MM.1S (cell line): Measurements from ENCODE around the gene ARMS2.

Experiments
- DNase-seq: peaks from one replicate; pipeline ENCODE4 v3.0.0-alpha.2; 2015
- H2AFZ ChIP-seq: fragments of 300-600 bp; sonication (generic); 2 replicates; pipeline ENCODE4 v1.6.0; 2016; ENCODE audit warnings: antibody characterized with exemption, low read length
- H3F3A ChIP-seq: fragments of 300-600 bp; sonication (generic); 2 replicates; pipeline ENCODE4 v1.6.1; 2016; ENCODE audit warnings: mild to moderate bottlenecking, antibody characterized with exemption, low read length, moderate library complexity, mixed read lengths; ENCODE audit not compliant: insufficient read depth
- H3K27ac ChIP-seq: fragments of 300-600 bp; sonication (generic); 2 replicates; pipeline ENCODE4 v1.5.1; 2016; ENCODE audit warnings: mild to moderate bottlenecking, low read length
- H3K27me3 ChIP-seq: fragments of 300-600 bp; sonication (generic); replicated peaks from 2 replicates; pipeline ENCODE4 v1.6.0; 2016; ENCODE audit warnings: low read length; ENCODE audit not compliant: insufficient read depth
- H3K36me3 ChIP-seq: fragments of 300-600 bp; sonication (generic); replicated peaks from 2 replicates; pipeline ENCODE4 v1.6.1; 2016; ENCODE audit warnings: mild to moderate bottlenecking, low read length, mixed read lengths; ENCODE audit not compliant: insufficient read depth
- H3K4me1 ChIP-seq: fragments of 300-600 bp; sonication (generic); 2 replicates; pipeline ENCODE4 v1.6.1; 2016; ENCODE audit warnings: low read length, mixed read lengths
- H3K4me2 ChIP-seq: fragments of 300-600 bp; sonication (generic); 2 replicates; pipeline ENCODE4 v1.6.0; 2016; ENCODE audit warnings: low read depth, low read length
- H3K4me3 ChIP-seq: fragments of 300-600 bp; sonication (generic); 2 replicates; pipeline ENCODE4 v1.5.1; 2016; ENCODE audit warnings: low read length, mixed read lengths
- H3K79me2 ChIP-seq: fragments of 300-600 bp; sonication (generic); 2 replicates; pipeline ENCODE4 v1.6.1; 2016; ENCODE audit warnings: mixed run types, low read length, mixed read lengths
- H3K9ac ChIP-seq: fragments of 300-600 bp; sonication (generic); 2 replicates; pipeline ENCODE4 v1.6.1; 2016; ENCODE audit warnings: low read length, mixed read lengths
- H3K9me2 ChIP-seq: fragments of 300-600 bp; sonication (generic); replicated peaks from 2 replicates; pipeline ENCODE4 v1.6.1; 2016; ENCODE audit warnings: mild to moderate bottlenecking, low read length, mixed read lengths; ENCODE audit not compliant: insufficient read depth
- H3K9me3 ChIP-seq: fragments of 300-600 bp; sonication (generic); replicated peaks from 2 replicates; pipeline ENCODE4 v1.6.1; 2016; ENCODE audit warnings: mild to moderate bottlenecking, low read length, mixed read lengths; ENCODE audit not compliant: insufficient read depth
- H4K20me1 ChIP-seq: fragments of 300-600 bp; sonication (generic); 2 replicates; pipeline ENCODE4 v1.6.1; 2016; ENCODE audit warnings: mild to moderate bottlenecking, low read length, moderate library complexity, mixed read lengths; ENCODE audit not compliant: insufficient read depth
- EZH2 ChIP-seq: fragments of 300-600 bp; sonication (generic); optimal IDR thresholded peaks from 2 replicates; pipeline ENCODE3; 2017; ENCODE audit warnings: low read depth, mild to moderate bottlenecking, antibody characterized with exemption, low read length, mixed read lengths
- EZH2phosphoT487 ChIP-seq: fragments of 300-600 bp; sonication (generic); IDR thresholded peaks from 2 replicates; pipeline ENCODE4 v1.6.1; 2018; ENCODE audit warnings: antibody characterized with exemption, low read length
- TF ChIP-seq, protein P1 (sequence below): fragments of 300-600 bp; sonication (generic); IDR thresholded peaks from 2 replicates; pipeline ENCODE4 v1.5.1; 2016; ENCODE audit warnings: antibody characterized with exemption, low read length, mixed read lengths

Gene ARMS2

DNA sequence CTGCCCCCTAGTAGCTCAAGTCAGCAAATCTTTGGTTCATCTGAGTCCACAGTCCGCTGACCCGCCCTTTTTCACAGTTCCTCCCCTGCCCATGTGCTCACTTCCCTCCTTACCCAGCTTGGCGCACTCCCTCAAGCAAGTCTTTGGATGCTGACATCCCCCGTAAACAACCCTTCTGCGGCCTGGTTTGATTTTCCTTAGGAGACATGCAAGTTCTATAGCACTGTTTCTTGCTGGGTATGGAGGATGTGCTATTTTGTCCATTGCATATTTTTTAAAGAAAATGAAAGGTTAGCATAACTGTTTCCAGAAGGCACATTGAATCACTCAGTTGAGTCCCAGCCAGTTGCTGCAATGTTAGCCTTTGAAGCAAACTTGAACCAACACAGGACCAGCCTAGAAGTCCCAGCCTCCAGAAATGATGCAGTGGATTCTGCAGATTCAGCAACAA is 45.1 kb downstream of the ARMS2 start:
- no peaks in the 10 kb centered on the region for H3F3A ChIP-seq
- no peak overlapping the region for H3K27ac ChIP-seq
- TF ChIP-seq EZH2phosphoT487 (no peak), EZH2 (no peak)
- TF ChIP-seq, protein P1, sequence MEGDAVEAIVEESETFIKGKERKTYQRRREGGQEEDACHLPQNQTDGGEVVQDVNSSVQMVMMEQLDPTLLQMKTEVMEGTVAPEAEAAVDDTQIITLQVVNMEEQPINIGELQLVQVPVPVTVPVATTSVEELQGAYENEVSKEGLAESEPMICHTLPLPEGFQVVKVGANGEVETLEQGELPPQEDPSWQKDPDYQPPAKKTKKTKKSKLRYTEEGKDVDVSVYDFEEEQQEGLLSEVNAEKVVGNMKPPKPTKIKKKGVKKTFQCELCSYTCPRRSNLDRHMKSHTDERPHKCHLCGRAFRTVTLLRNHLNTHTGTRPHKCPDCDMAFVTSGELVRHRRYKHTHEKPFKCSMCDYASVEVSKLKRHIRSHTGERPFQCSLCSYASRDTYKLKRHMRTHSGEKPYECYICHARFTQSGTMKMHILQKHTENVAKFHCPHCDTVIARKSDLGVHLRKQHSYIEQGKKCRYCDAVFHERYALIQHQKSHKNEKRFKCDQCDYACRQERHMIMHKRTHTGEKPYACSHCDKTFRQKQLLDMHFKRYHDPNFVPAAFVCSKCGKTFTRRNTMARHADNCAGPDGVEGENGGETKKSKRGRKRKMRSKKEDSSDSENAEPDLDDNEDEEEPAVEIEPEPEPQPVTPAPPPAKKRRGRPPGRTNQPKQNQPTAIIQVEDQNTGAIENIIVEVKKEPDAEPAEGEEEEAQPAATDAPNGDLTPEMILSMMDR, result no peak
- DNase-seq, result no peak
- H2AFZ ChIP-seq, result no peak overlapping the region
- no peaks in the 10 kb centered on the region for H3K27me3 ChIP-seq
- H3K4me3 ChIP-seq, result no peak overlapping the region
- H3K36me3 ChIP-seq, result no peaks in the 10 kb centered on the region
- no peaks in the 10 kb centered on the region for H3K9me2 ChIP-seq
- H4K20me1 ChIP-seq, result no peaks in the 10 kb centered on the region
- H3K9me3 ChIP-seq, result no peaks in the 10 kb centered on the region
- H3K4me2 ChIP-seq, result no peak overlapping the region
- H3K4me1 ChIP-seq, result no peaks in the 10 kb centered on the region
- H3K9ac ChIP-seq, result no peak overlapping the region
- H3K79me2 ChIP-seq, result no peaks in the 10 kb centered on the region

DNA sequence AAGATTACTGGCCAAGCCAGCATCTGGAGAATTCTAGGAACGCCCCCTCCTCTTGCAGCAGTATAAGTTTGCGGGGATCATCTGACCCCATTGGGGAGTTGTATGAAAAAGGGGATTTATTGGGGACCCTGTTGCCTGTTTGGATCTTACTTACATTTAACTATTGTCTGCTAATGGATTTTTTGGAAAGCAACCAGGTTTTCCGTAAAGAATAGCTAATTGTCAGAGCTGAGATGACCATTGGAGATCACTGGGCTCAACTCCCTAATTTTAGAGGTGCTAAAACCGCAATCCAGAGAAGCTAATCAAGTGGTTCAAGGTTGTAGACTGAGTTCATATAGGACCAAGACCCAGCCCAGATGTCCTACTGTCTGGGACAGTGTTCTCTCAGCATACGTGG is 45.7 kb downstream of the ARMS2 start:
- H3F3A ChIP-seq, result no peaks in the 10 kb centered on the region
- no peaks in the 10 kb centered on the region for H3K4me1 ChIP-seq
- H3K4me3 ChIP-seq, result no peak overlapping the region
- H3K4me2 ChIP-seq, result no peak overlapping the region
- no peaks in the 10 kb centered on the region for H3K9me3 ChIP-seq
- H4K20me1 ChIP-seq, result no peaks in the 10 kb centered on the region
- no peak overlapping the region for H3K9ac ChIP-seq
- H2AFZ ChIP-seq, result no peak overlapping the region
- no peaks in the 10 kb centered on the region for H3K9me2 ChIP-seq
- DNase-seq, result no peak
- no peaks in the 10 kb centered on the region for H3K36me3 ChIP-seq
- TF ChIP-seq EZH2phosphoT487 (no peak), EZH2 (no peak)
- TF ChIP-seq, protein P1, result no peak
- H3K79me2 ChIP-seq, result no peaks in the 10 kb centered on the region
- H3K27ac ChIP-seq, result no peak overlapping the region
- H3K27me3 ChIP-seq, result no peaks in the 10 kb centered on the region

DNA sequence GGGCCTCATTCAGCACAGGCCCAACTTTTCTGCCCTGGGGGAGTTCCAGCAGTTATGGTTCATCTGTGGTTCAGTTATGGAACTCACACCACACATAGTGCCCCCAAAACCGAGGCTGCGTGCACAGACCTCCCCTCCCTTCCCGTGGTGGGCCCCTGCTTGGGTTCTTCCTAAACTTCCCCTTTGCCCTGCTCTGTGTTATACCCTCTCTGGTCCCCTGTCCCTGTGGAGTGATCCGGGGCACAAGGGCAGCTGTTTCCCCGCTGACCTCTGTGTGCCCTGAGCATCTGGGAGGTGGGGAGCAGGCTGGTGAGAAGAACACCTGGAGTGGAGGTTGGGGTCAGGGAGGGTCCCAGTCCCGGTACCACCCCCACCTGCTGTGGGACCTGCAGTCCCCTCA is 46.3 kb downstream of the ARMS2 start:
- Histone ChIP-seq H3K27ac (no peak overlapping the region), H3K9ac (no peak overlapping the region), H4K20me1 (no peaks in the 10 kb centered on the region), H3K79me2 (no peaks in the 10 kb centered on the region), H3K9me2 (no peaks in the 10 kb centered on the region), H3K9me3 (no peaks in the 10 kb centered on the region), H3K4me3 (no peak overlapping the region), H3K36me3 (no peaks in the 10 kb centered on the region), H3K4me1 (no peaks in the 10 kb centered on the region), H3F3A (no peaks in the 10 kb centered on the region), H2AFZ (no peak overlapping the region), H3K27me3 (no peaks in the 10 kb centered on the region), H3K4me2 (no peak overlapping the region)
- no peak for DNase-seq
- TF ChIP-seq EZH2 (no peak), EZH2phosphoT487 (no peak)
- TF ChIP-seq, protein P1, result no peak
